ENCODE data around the gene DYNC1LI2.

DYNC1LI2 gene

DNA sequence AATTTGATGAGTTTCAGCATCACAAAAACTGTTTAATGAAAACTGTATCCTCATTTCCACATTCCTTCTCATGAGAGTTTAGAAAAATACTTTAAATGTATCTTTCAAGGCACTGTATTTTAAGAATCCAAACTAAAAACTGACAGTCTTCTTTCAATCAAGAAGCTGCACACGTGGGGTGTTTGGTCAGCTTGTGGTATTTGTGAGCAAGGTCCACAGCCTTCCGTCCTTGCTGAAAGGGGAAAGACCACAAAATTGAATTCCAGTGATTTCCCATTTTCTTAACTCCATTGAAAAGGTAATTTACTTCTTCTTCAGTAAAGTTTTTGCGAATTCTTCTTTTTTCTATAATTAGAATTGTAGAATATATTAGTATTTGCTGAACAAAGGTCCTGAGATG lies 3.4 kb upstream of the DYNC1LI2 start:
- no peak overlapping the region for H3K4me3 ChIP-seq (ENCODE audit: low read depth in 1 of 2, low read length in 2 of 2)
- H3K36me3 ChIP-seq (ENCODE audit: control insufficient read depth in 1 of 2, insufficient read depth in 2 of 2, low read length in 2 of 2) = no peaks in the 10 kb centered on the region
- peaks cover 14 to 17% of the 10 kb centered on the region in 2 donors for H3K4me1 ChIP-seq (ENCODE audit: control insufficient read depth in 1 of 2, insufficient read depth in 2 of 2, low read length in 2 of 2)
- no peak overlapping the region for H3K27ac ChIP-seq (ENCODE audit: low read depth, low read length)
- H3K9me3 ChIP-seq (ENCODE audit: control insufficient read depth in 1 of 2, low read length in 2 of 2) = no peaks in the 10 kb centered on the region
- H3K27me3 ChIP-seq (ENCODE audit: control insufficient read depth in 1 of 2, insufficient read depth in 2 of 2, low read length in 2 of 2) = no peaks in the 10 kb centered on the region
- no peak overlapping the region for H3K9ac ChIP-seq (ENCODE audit: low read depth in 1 of 2, low read length in 2 of 2)

DNA sequence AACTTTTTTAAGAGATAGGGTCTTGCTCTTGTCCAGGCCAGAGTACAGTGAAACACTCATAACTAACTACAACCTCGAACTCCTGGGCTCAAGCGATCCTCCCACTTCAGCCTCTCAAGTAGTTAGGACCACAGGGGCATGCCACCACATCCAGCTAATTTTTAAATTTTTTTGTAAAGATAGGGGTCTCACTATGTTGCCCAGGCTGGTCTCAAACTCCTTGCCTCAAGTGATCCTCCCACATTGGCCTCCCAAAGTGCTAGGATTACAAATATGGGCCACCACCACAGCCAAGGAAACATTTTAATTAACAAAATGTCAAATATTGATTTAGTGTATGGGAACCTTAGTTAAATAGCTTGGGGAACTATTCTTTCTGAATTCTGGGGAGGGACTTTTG lies 2.8 kb upstream of the DYNC1LI2 start:
- H3K36me3 ChIP-seq (ENCODE audit: control insufficient read depth in 1 of 2, insufficient read depth in 2 of 2, low read length in 2 of 2) = no peaks in the 10 kb centered on the region
- H3K4me3 ChIP-seq (ENCODE audit: low read depth in 1 of 2, low read length in 2 of 2) = no peak overlapping the region
- no peaks in the 10 kb centered on the region for H3K27me3 ChIP-seq (ENCODE audit: control insufficient read depth in 1 of 2, insufficient read depth in 2 of 2, low read length in 2 of 2)
- no peak overlapping the region for H3K27ac ChIP-seq (ENCODE audit: low read depth, low read length)
- H3K9ac ChIP-seq (ENCODE audit: low read depth in 1 of 2, low read length in 2 of 2) = no peak overlapping the region
- peaks cover 20 to 23% of the 10 kb centered on the region in 2 donors for H3K4me1 ChIP-seq (ENCODE audit: control insufficient read depth in 1 of 2, insufficient read depth in 2 of 2, low read length in 2 of 2)
- no peaks in the 10 kb centered on the region for H3K9me3 ChIP-seq (ENCODE audit: control insufficient read depth in 1 of 2, low read length in 2 of 2)

DNA sequence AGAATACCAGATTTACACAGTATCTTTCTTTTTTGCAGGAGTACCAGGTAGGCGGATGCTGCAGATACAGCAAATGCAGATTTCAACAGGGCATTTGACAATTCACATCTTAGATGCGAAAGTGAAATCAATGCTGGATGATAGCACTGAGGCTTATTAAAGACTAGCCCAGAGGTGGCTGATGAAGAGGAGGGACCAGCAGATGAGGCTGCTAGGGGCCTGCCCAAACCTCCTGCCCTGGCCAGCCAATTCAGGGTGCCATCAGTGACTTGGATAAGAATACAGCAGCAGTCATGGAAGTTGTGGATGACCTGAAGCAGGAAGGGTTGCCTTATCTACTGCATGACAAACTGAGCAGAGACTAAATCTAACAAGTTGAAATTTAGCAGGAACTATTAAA lies 1.5 kb upstream of the DYNC1LI2 start:
- H3K9ac ChIP-seq (ENCODE audit: low read depth in 1 of 2, low read length in 2 of 2) = no peak overlapping the region
- no peaks in the 10 kb centered on the region for H3K27me3 ChIP-seq (ENCODE audit: control insufficient read depth in 1 of 2, insufficient read depth in 2 of 2, low read length in 2 of 2)
- peaks cover 9% of the 10 kb centered on the region in 2 donors for H3K36me3 ChIP-seq (ENCODE audit: control insufficient read depth in 1 of 2, insufficient read depth in 2 of 2, low read length in 2 of 2)
- H3K4me1 ChIP-seq (ENCODE audit: control insufficient read depth in 1 of 2, insufficient read depth in 2 of 2, low read length in 2 of 2) = peaks cover 24 to 26% of the 10 kb centered on the region in 2 donors
- no peaks in the 10 kb centered on the region for H3K9me3 ChIP-seq (ENCODE audit: control insufficient read depth in 1 of 2, low read length in 2 of 2)
- H3K4me3 ChIP-seq (ENCODE audit: low read depth in 1 of 2, low read length in 2 of 2) = no peak overlapping the region
- H3K27ac ChIP-seq (ENCODE audit: low read depth, low read length) = no peak overlapping the region

DNA sequence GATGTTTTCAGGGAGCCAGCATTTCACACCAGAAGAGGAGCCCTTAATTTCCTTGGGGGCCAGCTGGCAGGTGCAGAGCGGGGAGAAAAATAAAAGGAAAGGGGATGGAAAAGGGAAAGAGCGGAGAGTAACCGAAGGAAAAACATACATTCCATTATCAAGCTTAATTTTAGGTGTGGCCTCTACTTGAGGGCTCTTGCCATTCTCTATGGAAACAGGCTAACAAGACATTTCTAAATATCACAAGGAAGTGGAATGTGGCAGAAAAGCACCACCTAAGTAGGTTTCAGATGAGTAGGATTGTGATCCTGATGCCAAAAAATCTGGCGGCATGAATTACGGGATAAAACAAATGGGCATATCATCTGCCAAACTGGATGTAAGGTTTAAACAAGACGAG lies 970 bp upstream of the DYNC1LI2 start:
- no peaks in the 10 kb centered on the region for H3K9me3 ChIP-seq (ENCODE audit: control insufficient read depth in 1 of 2, low read length in 2 of 2)
- no peaks in the 10 kb centered on the region for H3K27me3 ChIP-seq (ENCODE audit: control insufficient read depth in 1 of 2, insufficient read depth in 2 of 2, low read length in 2 of 2)
- no peak overlapping the region for H3K4me3 ChIP-seq (ENCODE audit: low read depth in 1 of 2, low read length in 2 of 2)
- no peak overlapping the region for H3K9ac ChIP-seq (ENCODE audit: low read depth in 1 of 2, low read length in 2 of 2)
- H3K4me1 ChIP-seq (ENCODE audit: control insufficient read depth in 1 of 2, insufficient read depth in 2 of 2, low read length in 2 of 2) = peaks cover 24 to 26% of the 10 kb centered on the region in 2 donors
- no peak overlapping the region for H3K27ac ChIP-seq (ENCODE audit: low read depth, low read length)
- peaks cover 9 to 12% of the 10 kb centered on the region in 2 donors for H3K36me3 ChIP-seq (ENCODE audit: control insufficient read depth in 1 of 2, insufficient read depth in 2 of 2, low read length in 2 of 2)

GRCh38 chr16:66751992-66752322 lies 548 bp upstream of the DYNC1LI2 start:
- peak overlapping the region; percentile 90 to 93 for H3K4me3 ChIP-seq (ENCODE audit: low read depth in 1 of 2, low read length in 2 of 2)
- H3K27ac ChIP-seq (ENCODE audit: low read depth, low read length) = peak overlapping the region; percentile 90
- no peaks in the 10 kb centered on the region for H3K27me3 ChIP-seq (ENCODE audit: control insufficient read depth in 1 of 2, insufficient read depth in 2 of 2, low read length in 2 of 2)
- peaks cover 9 to 14% of the 10 kb centered on the region in 2 donors for H3K36me3 ChIP-seq (ENCODE audit: control insufficient read depth in 1 of 2, insufficient read depth in 2 of 2, low read length in 2 of 2)
- peak overlapping the region; percentile 53 to 66 for H3K9ac ChIP-seq (ENCODE audit: low read depth in 1 of 2, low read length in 2 of 2)
- H3K9me3 ChIP-seq (ENCODE audit: control insufficient read depth in 1 of 2, low read length in 2 of 2) = no peaks in the 10 kb centered on the region
- H3K4me1 ChIP-seq (ENCODE audit: control insufficient read depth in 1 of 2, insufficient read depth in 2 of 2, low read length in 2 of 2) = peaks cover 26 to 28% of the 10 kb centered on the region in 2 donors

DNA sequence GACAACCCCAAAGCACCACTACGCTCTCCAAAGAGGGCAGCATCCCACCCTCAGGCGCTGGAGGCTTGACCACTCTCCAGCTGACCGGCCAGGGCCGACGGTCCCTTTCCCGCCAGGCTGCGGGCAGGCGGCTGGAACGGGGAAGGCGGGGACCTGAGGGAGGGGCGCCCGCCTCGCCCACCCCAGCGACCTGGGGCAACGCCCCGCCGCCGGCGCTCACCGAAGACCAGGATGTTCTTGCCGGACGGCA lies 431 bp downstream of the DYNC1LI2 start:
- peaks cover 26 to 30% of the 10 kb centered on the region in 2 donors for H3K4me1 ChIP-seq (ENCODE audit: control insufficient read depth in 1 of 2, insufficient read depth in 2 of 2, low read length in 2 of 2)
- H3K4me3 ChIP-seq (ENCODE audit: low read depth in 1 of 2, low read length in 2 of 2) = peak overlapping the region; percentile 90 to 93

GRCh38 chr16:66750279-66751052 lies 943 bp downstream of the DYNC1LI2 start:
- H3K9ac ChIP-seq (ENCODE audit: low read depth in 1 of 2, low read length in 2 of 2) = peak overlapping the region; percentile 83 to 91
- peaks cover 9 to 24% of the 10 kb centered on the region in 2 donors for H3K36me3 ChIP-seq (ENCODE audit: control insufficient read depth in 1 of 2, insufficient read depth in 2 of 2, low read length in 2 of 2)
- peak overlapping the region; percentile 90 for H3K27ac ChIP-seq (ENCODE audit: low read depth, low read length)
- no peaks in the 10 kb centered on the region for H3K9me3 ChIP-seq (ENCODE audit: control insufficient read depth in 1 of 2, low read length in 2 of 2)
- H3K27me3 ChIP-seq (ENCODE audit: control insufficient read depth in 1 of 2, insufficient read depth in 2 of 2, low read length in 2 of 2) = no peaks in the 10 kb centered on the region
- peak overlapping the region; percentile 90 to 93 for H3K4me3 ChIP-seq (ENCODE audit: low read depth in 1 of 2, low read length in 2 of 2)
- peaks cover 26 to 30% of the 10 kb centered on the region in 2 donors for H3K4me1 ChIP-seq (ENCODE audit: control insufficient read depth in 1 of 2, insufficient read depth in 2 of 2, low read length in 2 of 2)

More for the DNA sequence above, 431 bp downstream of the DYNC1LI2 start:
- peak overlapping the region; percentile 83 to 91 for H3K9ac ChIP-seq (ENCODE audit: low read depth in 1 of 2, low read length in 2 of 2)
- peak overlapping the region; percentile 90 for H3K27ac ChIP-seq (ENCODE audit: low read depth, low read length)
- H3K9me3 ChIP-seq (ENCODE audit: control insufficient read depth in 1 of 2, low read length in 2 of 2) = no peaks in the 10 kb centered on the region
- peaks cover 9 to 23% of the 10 kb centered on the region in 2 donors for H3K36me3 ChIP-seq (ENCODE audit: control insufficient read depth in 1 of 2, insufficient read depth in 2 of 2, low read length in 2 of 2)
- no peaks in the 10 kb centered on the region for H3K27me3 ChIP-seq (ENCODE audit: control insufficient read depth in 1 of 2, insufficient read depth in 2 of 2, low read length in 2 of 2)

DNA sequence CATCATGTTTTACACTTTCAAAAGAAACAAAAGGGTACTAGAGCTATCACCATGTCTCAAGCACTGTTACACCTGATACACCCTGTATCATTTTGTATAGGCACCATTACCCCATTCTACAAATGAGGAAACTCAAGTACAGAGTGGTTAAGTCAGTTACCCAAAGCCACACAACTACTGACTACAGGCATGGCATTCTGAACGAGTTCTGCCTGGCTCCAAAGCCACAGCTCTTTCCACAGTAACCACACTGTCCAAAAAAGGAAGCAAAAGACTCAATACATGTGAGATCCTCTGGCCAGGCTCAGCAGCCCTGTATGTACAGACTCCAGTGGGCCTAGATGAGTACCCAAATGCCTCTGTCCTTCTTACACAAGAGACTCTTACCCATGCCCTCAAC lies 4.7 kb downstream of the DYNC1LI2 start:
- Histone ChIP-seq H3K36me3 (ENCODE audit: control insufficient read depth in 1 of 2, insufficient read depth in 2 of 2, low read length in 2 of 2) (peaks cover 9 to 52% of the 10 kb centered on the region in 2 donors), H3K4me3 (ENCODE audit: low read depth in 1 of 2, low read length in 2 of 2) (no peak overlapping the region), H3K27ac (ENCODE audit: low read depth, low read length) (no peak overlapping the region)

GRCh38 chr16:66746048-66746447 lies 5.4 kb downstream of the DYNC1LI2 start:
- Histone ChIP-seq H3K9me3 (ENCODE audit: control insufficient read depth in 1 of 2, low read length in 2 of 2) (no peaks in the 10 kb centered on the region), H3K36me3 (ENCODE audit: control insufficient read depth in 1 of 2, insufficient read depth in 2 of 2, low read length in 2 of 2) (peaks cover 9 to 58% of the 10 kb centered on the region in 2 donors), H3K9ac (ENCODE audit: low read depth in 1 of 2, low read length in 2 of 2) (no peak overlapping the region), H3K27me3 (ENCODE audit: control insufficient read depth in 1 of 2, insufficient read depth in 2 of 2, low read length in 2 of 2) (no peaks in the 10 kb centered on the region), H3K4me3 (ENCODE audit: low read depth in 1 of 2, low read length in 2 of 2) (no peak overlapping the region), H3K4me1 (ENCODE audit: control insufficient read depth in 1 of 2, insufficient read depth in 2 of 2, low read length in 2 of 2) (peaks cover 35 to 43% of the 10 kb centered on the region in 2 donors), H3K27ac (ENCODE audit: low read depth, low read length) (no peak overlapping the region)

More for the DNA sequence above, 4.7 kb downstream of the DYNC1LI2 start:
- Histone ChIP-seq H3K4me1 (ENCODE audit: control insufficient read depth in 1 of 2, insufficient read depth in 2 of 2, low read length in 2 of 2) (peaks cover 29 to 37% of the 10 kb centered on the region in 2 donors), H3K9me3 (ENCODE audit: control insufficient read depth in 1 of 2, low read length in 2 of 2) (no peaks in the 10 kb centered on the region), H3K27me3 (ENCODE audit: control insufficient read depth in 1 of 2, insufficient read depth in 2 of 2, low read length in 2 of 2) (no peaks in the 10 kb centered on the region), H3K9ac (ENCODE audit: low read depth in 1 of 2, low read length in 2 of 2) (no peak overlapping the region)

GRCh38 chr16:66741950-66742808 lies 9.2 kb downstream of the DYNC1LI2 start:
- peaks cover 0 to 64% of the 10 kb centered on the region in 2 donors for H3K36me3 ChIP-seq (ENCODE audit: control insufficient read depth in 1 of 2, insufficient read depth in 2 of 2, low read length in 2 of 2)
- no peak overlapping the region for H3K4me3 ChIP-seq (ENCODE audit: low read depth in 1 of 2, low read length in 2 of 2)
- H3K9ac ChIP-seq (ENCODE audit: low read depth in 1 of 2, low read length in 2 of 2) = peak overlapping the region; percentile 26 to 31
- peak overlapping the region; percentile 26 for H3K27ac ChIP-seq (ENCODE audit: low read depth, low read length)
- no peaks in the 10 kb centered on the region for H3K27me3 ChIP-seq (ENCODE audit: control insufficient read depth in 1 of 2, insufficient read depth in 2 of 2, low read length in 2 of 2)
- H3K4me1 ChIP-seq (ENCODE audit: control insufficient read depth in 1 of 2, insufficient read depth in 2 of 2, low read length in 2 of 2) = peaks cover 31% of the 10 kb centered on the region in 2 donors
- H3K9me3 ChIP-seq (ENCODE audit: control insufficient read depth in 1 of 2, low read length in 2 of 2) = no peaks in the 10 kb centered on the region

All from duodenal mucosa (tissue), 2 donors.